Smooth muscle cell (in vitro differentiated cells): ENCODE results near the gene MON1A. TPM values are rescaled to one million over a fixed set of nuclear protein-coding genes. Genes with fewer than 3 reads are reported as not detected.
"Not testable (repeated sequence)": the region's sequence is repeated elsewhere in the genome, so short reads cannot be mapped to it uniquely, and the experiment has no call there.

Experiments used
- DNase-seq: peaks from one replicate; lab custom pipeline; 2025; ENCODE audit not compliant: unreplicated experiment; lab: John Stamatoyannopoulos, UW
- H2AFZ ChIP-seq: fragments of 200-600 bp; sonication (generic); 2 replicates; pipeline ENCODE4 v1.6.0; 2016; ENCODE audit warnings: antibody characterized with exemption, low read depth, mild to moderate bottlenecking
- H3F3A ChIP-seq: fragments of 200-600 bp; sonication (generic); 2 replicates; pipeline ENCODE4 v1.6.0; 2017; ENCODE audit warnings: antibody characterized with exemption, low read depth
- H3K27ac ChIP-seq: fragments of 200-600 bp; sonication (generic); 2 replicates; pipeline ENCODE4 v1.5.1; 2016; ENCODE audit warnings: low read depth, mild to moderate bottlenecking
- H3K27me3 ChIP-seq: fragments of 200-600 bp; sonication (generic); 2 replicates; pipeline ENCODE4 v1.6.1; 2016; ENCODE audit warnings: low read depth, mild to moderate bottlenecking
- H3K36me3 ChIP-seq: fragments of 200-600 bp; sonication (generic); 2 replicates; pipeline ENCODE4 v1.5.1; 2016; ENCODE audit warnings: low read depth
- H3K4me1 ChIP-seq: fragments of 200-600 bp; sonication (generic); 2 replicates; pipeline ENCODE4 v1.5.1; 2016; ENCODE audit warnings: low read depth
- H3K4me2 ChIP-seq: fragments of 200-600 bp; sonication (generic); 2 replicates; pipeline ENCODE4 v1.6.0; 2016; ENCODE audit warnings: mild to moderate bottlenecking
- H3K4me3 ChIP-seq: fragments of 200-600 bp; sonication (generic); 2 replicates; pipeline ENCODE4 v1.5.1; 2016; ENCODE audit warnings: mild to moderate bottlenecking
- H3K79me2 ChIP-seq: fragments of 200-600 bp; sonication (generic); 2 replicates; pipeline ENCODE4 v1.6.0; 2016; ENCODE audit warnings: low read depth, mild to moderate bottlenecking
- H3K9ac ChIP-seq: fragments of 200-600 bp; sonication (generic); 2 replicates; pipeline ENCODE4 v1.6.0; 2016; ENCODE audit warnings: low read depth
- H3K9me3 ChIP-seq: fragments of 200-600 bp; sonication (generic); replicated peaks from 2 replicates; pipeline ENCODE4 v1.5.1; 2016; ENCODE audit warnings: low read depth
- H4K20me1 ChIP-seq: fragments of 200-600 bp; sonication (generic); 2 replicates; pipeline ENCODE4 v1.6.0; 2016; ENCODE audit warnings: low read depth
- WGBS: methylation state at CpG from one replicate; pipeline ENCODE4 v1.1.7; 2016; ENCODE audit warnings: low lambda C conversion rate; 5-methylcytosine and 5-hydroxymethylcytosine counted together
- polyA plus RNA-seq: library from polyadenylated mRNA; unstranded; fragments of >200 nt; fragmentation: Nextera tagmentation; extraction: Ambion mirVana; gene quantifications from 2 replicates; pipeline ENCODE4 v1.2.1, GENCODE V29; 2016
- total RNA-seq: library from RNA; depleted of rRNA; stranded (reverse); fragments of >200 nt; gene quantifications from 2 replicates; pipeline ENCODE4 v1.2.3, GENCODE V29; 2014
- TF ChIP-seq, protein P1 (sequence below): fragments of 200-600 bp; sonication (generic); IDR thresholded peaks from 2 replicates; pipeline ENCODE4 v1.5.1; 2017; ENCODE audit warnings: borderline replicate concordance, mild to moderate bottlenecking, antibody characterized with exemption; ENCODE audit not compliant: insufficient read depth, poor library complexity, severe bottlenecking

MON1A gene
- total and polyA plus RNA-seq, 2 experiments from 2014 or later: 4.1 to 9.8 TPM

DNA sequence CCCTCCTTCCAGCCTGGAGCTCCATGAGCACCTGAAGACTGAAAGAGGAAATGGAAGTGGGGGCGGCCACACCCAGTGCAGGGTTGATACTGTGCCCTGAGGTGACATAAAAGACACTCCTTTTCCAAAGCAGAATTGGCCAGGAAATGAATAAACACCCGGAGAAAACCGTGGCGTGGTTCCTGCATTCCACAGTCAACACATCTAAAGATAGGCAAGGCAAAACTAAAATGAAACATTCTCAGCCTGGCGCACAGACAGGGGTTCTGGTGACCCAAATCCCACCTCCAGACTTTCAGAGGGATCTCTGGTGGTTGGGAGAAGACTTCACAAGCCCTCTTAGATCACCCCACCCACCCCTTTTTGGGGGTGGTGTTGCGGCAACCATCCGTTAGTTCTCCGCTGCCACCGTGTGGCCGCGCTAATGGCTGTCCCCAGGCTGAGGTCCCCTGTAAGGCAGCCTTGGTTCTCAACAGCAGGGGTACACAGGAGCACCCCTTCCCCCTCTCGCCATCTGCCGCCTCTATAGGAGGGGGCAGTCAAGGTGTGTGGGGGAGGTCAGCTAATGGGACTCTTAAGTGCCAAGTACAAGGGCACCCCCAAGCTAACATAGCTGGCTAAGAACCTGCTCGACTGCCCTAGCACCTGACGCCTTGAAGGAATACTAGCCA lies 23.4 kb downstream of the MON1A start:
- no peaks in the 10 kb centered on the region for H3K36me3 ChIP-seq
- DNase-seq: no peak
- H3K27me3 ChIP-seq: no peaks in the 10 kb centered on the region
- peaks cover 5% of the 10 kb centered on the region for H3F3A ChIP-seq
- H2AFZ ChIP-seq: peak overlapping the region; percentile 91
- no peak overlapping the region for H3K27ac ChIP-seq
- H3K9ac ChIP-seq: no peak overlapping the region
- H3K4me2 ChIP-seq: peak overlapping the region; percentile 87
- peaks cover 10% of the 10 kb centered on the region for H3K4me1 ChIP-seq
- no peaks in the 10 kb centered on the region for H3K9me3 ChIP-seq
- H3K4me3 ChIP-seq: peak overlapping the region; percentile 43
- TF ChIP-seq, protein P1, sequence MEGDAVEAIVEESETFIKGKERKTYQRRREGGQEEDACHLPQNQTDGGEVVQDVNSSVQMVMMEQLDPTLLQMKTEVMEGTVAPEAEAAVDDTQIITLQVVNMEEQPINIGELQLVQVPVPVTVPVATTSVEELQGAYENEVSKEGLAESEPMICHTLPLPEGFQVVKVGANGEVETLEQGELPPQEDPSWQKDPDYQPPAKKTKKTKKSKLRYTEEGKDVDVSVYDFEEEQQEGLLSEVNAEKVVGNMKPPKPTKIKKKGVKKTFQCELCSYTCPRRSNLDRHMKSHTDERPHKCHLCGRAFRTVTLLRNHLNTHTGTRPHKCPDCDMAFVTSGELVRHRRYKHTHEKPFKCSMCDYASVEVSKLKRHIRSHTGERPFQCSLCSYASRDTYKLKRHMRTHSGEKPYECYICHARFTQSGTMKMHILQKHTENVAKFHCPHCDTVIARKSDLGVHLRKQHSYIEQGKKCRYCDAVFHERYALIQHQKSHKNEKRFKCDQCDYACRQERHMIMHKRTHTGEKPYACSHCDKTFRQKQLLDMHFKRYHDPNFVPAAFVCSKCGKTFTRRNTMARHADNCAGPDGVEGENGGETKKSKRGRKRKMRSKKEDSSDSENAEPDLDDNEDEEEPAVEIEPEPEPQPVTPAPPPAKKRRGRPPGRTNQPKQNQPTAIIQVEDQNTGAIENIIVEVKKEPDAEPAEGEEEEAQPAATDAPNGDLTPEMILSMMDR: peak; percentile 51
- H3K79me2 ChIP-seq: no peaks in the 10 kb centered on the region
- WGBS: 22% methylated on average over 15 of the region's 15 CpGs
- no peaks in the 10 kb centered on the region for H4K20me1 ChIP-seq

- H3K36me3 ChIP-seq, H3K9ac ChIP-seq, DNase-seq, H3K9me3 ChIP-seq, H3F3A ChIP-seq, H3K79me2 ChIP-seq, H2AFZ ChIP-seq, H3K27ac ChIP-seq, H3K4me1 ChIP-seq, H3K4me2 ChIP-seq, H3K27me3 ChIP-seq, H3K4me3 ChIP-seq, H4K20me1 ChIP-seq: not testable (repeated sequence)
- 99% methylated on average over 12 of the region's 13 CpGs for WGBS
These were observed 25.2 kb downstream of the MON1A start for GRCh38 chr3:49904448-49904847.

DNA sequence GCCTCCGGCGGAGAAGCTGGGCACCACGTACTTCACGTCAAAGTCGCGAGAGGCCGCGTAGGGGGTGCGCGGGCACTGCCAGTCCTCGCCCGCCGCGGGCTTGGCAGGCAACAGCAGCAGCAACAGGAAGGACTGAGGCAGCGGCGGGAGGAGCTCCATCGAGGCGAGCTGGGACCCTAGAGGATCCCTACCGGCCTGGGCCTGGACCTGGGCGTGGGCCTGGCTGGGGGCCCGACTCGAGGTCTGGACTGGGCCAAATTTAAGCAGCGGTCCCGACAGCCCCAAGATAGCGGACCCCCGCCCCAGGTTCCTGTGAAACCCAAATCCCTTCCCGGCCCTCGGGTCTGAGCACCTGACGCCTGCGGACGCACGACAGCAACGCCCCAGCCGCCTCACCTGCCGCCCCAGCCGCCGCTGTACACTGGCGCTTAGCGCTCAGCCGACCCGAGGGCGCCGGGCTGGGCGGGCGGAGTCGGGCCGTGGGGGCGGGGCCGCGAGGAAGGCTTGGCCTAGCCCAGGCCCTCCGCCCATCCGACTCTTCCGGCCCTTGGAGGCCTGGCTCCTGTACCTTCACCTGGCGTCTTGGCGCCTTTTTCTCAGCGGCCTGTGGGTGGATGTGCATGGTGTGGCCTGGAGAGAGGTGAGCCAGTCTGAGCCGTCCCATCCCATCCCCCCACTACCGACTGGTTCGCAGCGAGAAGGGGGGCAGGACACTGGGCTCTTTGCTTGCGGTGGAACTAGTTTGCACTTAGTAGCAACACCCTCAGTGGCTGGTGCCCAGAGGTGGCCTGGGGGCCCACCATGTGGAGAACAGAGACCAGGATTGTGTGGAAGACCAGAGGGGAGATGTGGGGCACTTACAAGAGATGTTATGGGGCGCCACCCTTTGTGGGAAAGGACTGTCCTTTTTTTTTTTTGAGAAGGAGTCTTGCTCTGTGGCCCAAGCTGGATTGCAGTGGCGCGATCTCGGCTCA lies 25.9 kb downstream of the MON1A start, which contains the start of gene MST1R:
TSS of gene MST1R (minus strand) at position 423 of the 974 bp plus-strand sequence. CDS start at position 159, 264 bp downstream.
- WGBS: 37% methylated on average over 50 of the region's 65 CpGs
- Histone ChIP-seq H3K4me3 (peak within 1 kb of the TSS; percentile 36), H3K36me3 (no peaks in the 10 kb centered on the region), H3K79me2 (no peaks in the 10 kb centered on the region), H3K9ac (no peak within 1 kb of the TSS), H4K20me1 (no peaks in the 10 kb centered on the region), H3K27ac (no peak within 1 kb of the TSS), H2AFZ (peak within 1 kb of the TSS; percentile 30), H3K4me1 (peaks cover 10% of the 10 kb centered on the region), H3F3A (peaks cover 5% of the 10 kb centered on the region), H3K27me3 (no peaks in the 10 kb centered on the region), H3K4me2 (peak within 1 kb of the TSS; percentile 84), H3K9me3 (no peaks in the 10 kb centered on the region)
- no peak for DNase-seq
- TF ChIP-seq, protein P1: no peak
